Measurements from ENCODE around the gene MYO10. TPM values are rescaled to one million over a fixed set of nuclear protein-coding genes. Genes with fewer than 3 reads are reported as not detected.

Gene MYO10
- total RNA-seq, 6 donors from 2014 or later, result 31.9 to 135 (median 57.7) TPM

DNA sequence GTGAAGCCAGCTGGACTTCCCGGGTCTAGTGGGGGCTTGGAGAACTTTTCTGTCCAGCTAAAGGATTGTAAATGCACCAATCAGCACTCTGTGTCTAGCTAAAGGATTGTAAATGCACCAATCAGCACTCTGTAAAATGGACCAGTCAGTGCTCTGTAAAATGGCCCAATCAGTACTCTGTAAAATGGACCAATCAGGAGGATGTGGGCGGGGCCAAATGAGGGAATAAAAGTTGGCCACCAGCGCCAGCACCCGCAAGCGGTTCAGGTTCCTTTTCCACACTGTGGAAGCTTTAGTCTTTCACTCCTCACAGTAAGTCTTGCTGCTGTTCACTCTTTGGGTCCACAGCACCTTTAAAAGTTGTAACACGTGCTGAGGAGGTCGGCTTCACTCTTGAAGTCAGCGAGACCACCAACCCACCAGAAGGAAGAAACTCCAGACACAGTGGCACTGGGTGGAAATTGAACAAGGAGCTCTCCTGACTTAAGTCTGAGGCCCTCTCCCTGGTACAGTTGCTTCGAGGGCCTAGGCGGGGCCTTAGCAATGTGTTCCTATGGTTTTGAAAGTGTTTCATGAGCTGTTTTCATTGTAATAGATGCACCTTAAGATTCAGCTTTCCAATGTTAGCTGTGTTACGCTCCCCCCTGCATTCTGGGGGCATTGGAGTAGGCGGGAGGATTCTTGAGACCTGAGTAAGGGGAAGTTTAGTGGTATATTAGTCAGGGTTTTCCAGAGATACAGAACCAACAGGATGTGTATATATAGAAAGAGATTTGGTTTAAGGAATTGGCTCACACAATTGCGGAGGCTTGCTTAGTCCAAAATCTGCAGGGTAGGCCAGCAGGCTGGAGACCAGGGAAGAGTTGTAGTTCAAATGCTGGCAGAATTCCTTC is 21.5 kb upstream of the MYO10 start:
- H3K36me3 ChIP-seq, result no peaks in the 10 kb centered on the region
- DNase-seq (no peak), ATAC-seq (ENCODE audit: low FRiP score in 2 of 2) (no peak)
- no peaks in the 10 kb centered on the region for H3K9me3 ChIP-seq
- no peaks in the 10 kb centered on the region for H3K4me1 ChIP-seq
- TF ChIP-seq EP300 (IDR thresholded peaks at IDR 0.05), result no peak
- TF ChIP-seq, protein P1, sequence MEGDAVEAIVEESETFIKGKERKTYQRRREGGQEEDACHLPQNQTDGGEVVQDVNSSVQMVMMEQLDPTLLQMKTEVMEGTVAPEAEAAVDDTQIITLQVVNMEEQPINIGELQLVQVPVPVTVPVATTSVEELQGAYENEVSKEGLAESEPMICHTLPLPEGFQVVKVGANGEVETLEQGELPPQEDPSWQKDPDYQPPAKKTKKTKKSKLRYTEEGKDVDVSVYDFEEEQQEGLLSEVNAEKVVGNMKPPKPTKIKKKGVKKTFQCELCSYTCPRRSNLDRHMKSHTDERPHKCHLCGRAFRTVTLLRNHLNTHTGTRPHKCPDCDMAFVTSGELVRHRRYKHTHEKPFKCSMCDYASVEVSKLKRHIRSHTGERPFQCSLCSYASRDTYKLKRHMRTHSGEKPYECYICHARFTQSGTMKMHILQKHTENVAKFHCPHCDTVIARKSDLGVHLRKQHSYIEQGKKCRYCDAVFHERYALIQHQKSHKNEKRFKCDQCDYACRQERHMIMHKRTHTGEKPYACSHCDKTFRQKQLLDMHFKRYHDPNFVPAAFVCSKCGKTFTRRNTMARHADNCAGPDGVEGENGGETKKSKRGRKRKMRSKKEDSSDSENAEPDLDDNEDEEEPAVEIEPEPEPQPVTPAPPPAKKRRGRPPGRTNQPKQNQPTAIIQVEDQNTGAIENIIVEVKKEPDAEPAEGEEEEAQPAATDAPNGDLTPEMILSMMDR (IDR thresholded peaks at IDR 0.05), result no peak
- TF ChIP-seq POLR2A (IDR thresholded peaks at IDR 0.05), result no peak
- TF ChIP-seq POLR2AphosphoS5 (IDR thresholded peaks at IDR 0.05), result no peak
- no peak overlapping the region for H3K27ac ChIP-seq
- WGBS, 2 donors, result 91 to 94% methylated on average over 13 of the region's 13 CpGs
- H3K27me3 ChIP-seq, result no peaks in the 10 kb centered on the region
- no peak overlapping the region for H3K4me3 ChIP-seq

DNA sequence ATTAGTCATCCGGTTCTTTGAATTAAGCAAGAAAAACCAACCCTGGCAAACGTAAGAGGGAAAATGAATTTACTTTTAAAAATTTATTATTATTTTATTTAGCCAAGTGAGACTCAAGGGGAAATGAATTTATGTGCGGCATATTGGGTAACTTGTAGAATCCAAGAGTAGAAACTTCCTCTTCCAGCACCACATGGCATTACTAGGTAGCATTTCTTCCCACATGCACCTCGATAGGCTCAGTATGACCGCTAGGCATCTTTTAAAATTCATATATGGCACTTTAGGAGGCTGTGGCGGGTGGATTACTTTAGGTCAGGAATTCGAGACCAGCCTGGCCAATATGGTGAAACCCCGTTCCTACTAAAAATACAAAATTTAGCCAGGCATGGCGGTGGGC is 17.6 kb upstream of the MYO10 start:
- ATAC-seq (ENCODE audit: low FRiP score in 2 of 2), result no peak
- TF ChIP-seq EP300 (IDR thresholded peaks at IDR 0.05), result no peak
- no peak for TF ChIP-seq POLR2A (IDR thresholded peaks at IDR 0.05)
- TF ChIP-seq POLR2AphosphoS5 (IDR thresholded peaks at IDR 0.05), result no peak
- TF ChIP-seq, protein P1 (IDR thresholded peaks at IDR 0.05), result no peak
- no peak overlapping the region for H3K4me3 ChIP-seq
- 83 to 87% methylated on average over 9 of the region's 9 CpGs for WGBS, 2 donors
- DNase-seq, result no peak
- no peaks in the 10 kb centered on the region for H3K36me3 ChIP-seq
- H3K27me3 ChIP-seq, result no peaks in the 10 kb centered on the region
- H3K9me3 ChIP-seq, result no peaks in the 10 kb centered on the region
- H3K4me1 ChIP-seq, result no peaks in the 10 kb centered on the region
- H3K27ac ChIP-seq, result no peak overlapping the region

DNA sequence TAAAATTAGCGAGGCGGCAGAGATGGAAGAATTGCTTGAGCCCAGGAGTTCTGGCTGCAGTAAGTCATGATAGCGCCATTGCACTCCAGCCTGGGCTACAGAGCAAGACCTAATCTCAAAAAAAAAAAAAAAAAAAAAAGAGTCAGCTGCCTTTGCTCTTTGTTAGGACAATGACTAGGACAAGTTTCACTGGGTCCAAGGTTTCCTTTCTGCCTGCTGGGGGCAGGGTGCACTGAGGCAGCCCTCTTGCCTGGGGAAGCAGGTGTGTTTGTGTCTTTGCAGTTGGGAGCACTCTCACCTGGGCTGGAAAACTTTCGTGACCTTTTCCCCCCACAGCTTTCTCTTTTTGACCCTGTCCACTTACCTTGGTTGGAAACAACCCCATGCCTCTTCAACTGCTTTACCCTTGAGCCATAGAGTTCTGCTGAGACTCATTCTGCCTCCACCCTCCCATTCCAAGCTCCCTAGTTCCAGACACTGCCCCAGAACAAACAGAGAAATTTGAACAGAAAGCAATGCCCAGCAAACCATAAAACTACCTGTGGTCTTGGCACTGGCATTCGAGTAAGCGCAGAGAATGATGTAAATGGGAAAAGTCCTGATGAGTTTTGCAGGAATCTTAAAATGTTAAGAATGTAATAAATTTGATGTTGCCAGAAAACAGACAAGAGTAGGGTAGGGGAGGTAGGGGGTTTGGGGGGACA is 17.0 kb upstream of the MYO10 start:
- Histone ChIP-seq H3K27ac (no peak overlapping the region), H3K27me3 (no peaks in the 10 kb centered on the region), H3K9me3 (no peaks in the 10 kb centered on the region), H3K4me1 (no peaks in the 10 kb centered on the region), H3K4me3 (no peak overlapping the region), H3K36me3 (no peaks in the 10 kb centered on the region)
- 91 to 92% methylated on average over 6 of the region's 6 CpGs for WGBS, 2 donors
- no peak for ATAC-seq (ENCODE audit: low FRiP score in 2 of 2)
- no peak for DNase-seq
- TF ChIP-seq, protein P1 (IDR thresholded peaks at IDR 0.05), result no peak
- TF ChIP-seq POLR2AphosphoS5 (IDR thresholded peaks at IDR 0.05) (no peak), POLR2A (IDR thresholded peaks at IDR 0.05) (no peak)

DNA sequence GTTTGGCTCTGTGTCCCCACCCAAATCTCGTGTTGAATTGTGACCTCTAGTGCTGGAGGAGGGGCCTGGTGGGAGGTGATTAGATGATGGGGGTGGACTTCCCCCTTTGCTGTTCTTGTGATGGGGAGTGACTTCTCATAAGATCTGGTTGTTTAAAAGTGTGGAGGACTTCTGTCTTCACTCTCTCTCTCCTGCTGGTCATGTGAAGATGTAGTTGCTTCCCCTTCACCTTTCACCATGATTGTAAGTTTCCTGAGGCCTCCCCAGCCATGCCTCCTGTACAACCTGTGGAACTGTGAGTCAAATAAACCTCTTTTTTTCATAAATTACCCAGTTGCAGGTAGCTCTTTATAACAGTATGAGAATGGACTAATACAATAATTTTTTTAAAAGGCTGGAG is 10.6 kb upstream of the MYO10 start:
- ATAC-seq (ENCODE audit: low FRiP score in 2 of 2) (no peak), DNase-seq (no peak)
- no peaks in the 10 kb centered on the region for H3K27me3 ChIP-seq
- peaks cover 0 to 11% (median 9%) of the 10 kb centered on the region in 4 donors for H3K9me3 ChIP-seq
- no peaks in the 10 kb centered on the region for H3K4me1 ChIP-seq
- no peak overlapping the region for H3K4me3 ChIP-seq
- H3K36me3 ChIP-seq, result no peaks in the 10 kb centered on the region
- TF ChIP-seq POLR2AphosphoS5 (IDR thresholded peaks at IDR 0.05) (no peak), EP300 (IDR thresholded peaks at IDR 0.05) (no peak), POLR2A (IDR thresholded peaks at IDR 0.05) (no peak)
- TF ChIP-seq, protein P1 (IDR thresholded peaks at IDR 0.05), result no peak
- no peak overlapping the region for H3K27ac ChIP-seq
- 79 to 83% methylated on average over 1 of the region's 1 CpG for WGBS, 2 donors

Data from upper lobe of left lung (tissue), 6 donors.